Activated naive CD8-positive, alpha-beta T cell (primary cell): ENCODE data around the gene RUVBL2.
"Not testable (repeated sequence)": the region's sequence is repeated elsewhere in the genome, so short reads cannot be mapped to it uniquely, and the experiment has no call there.

Experiments
- H3K27ac Mint-ChIP-seq: one replicate; pipeline ENCODE4 v1.8.0; 2021; ENCODE audit warnings: mixed read lengths
- H3K27me3 Mint-ChIP-seq: one replicate; pipeline ENCODE4 v1.8.0; 2021; ENCODE audit warnings: mixed read lengths
- H3K36me3 Mint-ChIP-seq: one replicate; pipeline ENCODE4 v1.8.0; 2021; ENCODE audit warnings: mixed read lengths
- H3K4me1 Mint-ChIP-seq: one replicate; pipeline ENCODE4 v1.8.0; 2021; ENCODE audit warnings: low read depth, mixed read lengths
- H3K4me3 Mint-ChIP-seq: one replicate; pipeline ENCODE4 v1.8.0; 2021; ENCODE audit warnings: mild to moderate bottlenecking, mixed read lengths
- H3K9me3 Mint-ChIP-seq: one replicate; pipeline ENCODE4 v1.8.0; 2021; ENCODE audit warnings: low read depth, mixed read lengths

Gene RUVBL2

GRCh38 chr19:49017041-49017665 lies 23.5 kb downstream of the RUVBL2 start, which contains the start of gene LHB:
Gene LHB (minus strand): TSS chr19:49017091. CDS start chr19:49017081, 10 bp downstream.
- H3K27me3 Mint-ChIP-seq = no peaks in the 10 kb centered on the region
- peaks cover 2% of the 10 kb centered on the region for H3K36me3 Mint-ChIP-seq
- H3K4me1 Mint-ChIP-seq = peaks cover 13% of the 10 kb centered on the region
- H3K4me3 Mint-ChIP-seq = peak within 1 kb of the TSS; percentile 87
- H3K9me3 Mint-ChIP-seq = no peaks in the 10 kb centered on the region
- no peak within 1 kb of the TSS for H3K27ac Mint-ChIP-seq

GRCh38 chr19:49017666-49018351 lies 24.1 kb downstream of the RUVBL2 start:
- H3K9me3 Mint-ChIP-seq = no peaks in the 10 kb centered on the region
- H3K4me1 Mint-ChIP-seq = peaks cover 13% of the 10 kb centered on the region
- H3K27ac Mint-ChIP-seq = no peak overlapping the region
- peak overlapping the region; percentile 87 for H3K4me3 Mint-ChIP-seq
- H3K27me3 Mint-ChIP-seq = no peaks in the 10 kb centered on the region
- H3K36me3 Mint-ChIP-seq = peaks cover 2% of the 10 kb centered on the region

- H3K4me3 Mint-ChIP-seq = peak overlapping the region; percentile 87
- not testable (repeated sequence) for H3K36me3 Mint-ChIP-seq, H3K27me3 Mint-ChIP-seq, H3K9me3 Mint-ChIP-seq
- peaks cover 13% of the 10 kb centered on the region for H3K4me1 Mint-ChIP-seq
- H3K27ac Mint-ChIP-seq = peak overlapping the region; percentile 58
Measured at GRCh38 chr19:49018388-49019241, 24.9 kb downstream of the RUVBL2 start.

GRCh38 chr19:49019242-49019932 lies 25.7 kb downstream of the RUVBL2 start:
- peak overlapping the region; percentile 87 for H3K4me3 Mint-ChIP-seq
- peak overlapping the region; percentile 58 for H3K27ac Mint-ChIP-seq
- H3K27me3 Mint-ChIP-seq = no peaks in the 10 kb centered on the region
- H3K4me1 Mint-ChIP-seq = peaks cover 13% of the 10 kb centered on the region
- H3K9me3 Mint-ChIP-seq = no peaks in the 10 kb centered on the region
- H3K36me3 Mint-ChIP-seq = peaks cover 2% of the 10 kb centered on the region

- H3K4me3 Mint-ChIP-seq = no peak overlapping the region
- no peak overlapping the region for H3K27ac Mint-ChIP-seq
- peaks cover 13% of the 10 kb centered on the region for H3K4me1 Mint-ChIP-seq
- peaks cover 2% of the 10 kb centered on the region for H3K36me3 Mint-ChIP-seq
- H3K9me3 Mint-ChIP-seq = no peaks in the 10 kb centered on the region
- no peaks in the 10 kb centered on the region for H3K27me3 Mint-ChIP-seq
Measured at GRCh38 chr19:49020342-49020741, 26.7 kb downstream of the RUVBL2 start.

- Mint-ChIP-seq H3K27me3 (no peaks in the 10 kb centered on the region), H3K36me3 (no peaks in the 10 kb centered on the region), H3K27ac (no peak overlapping the region), H3K9me3 (no peaks in the 10 kb centered on the region), H3K4me3 (peak overlapping the region; percentile 24), H3K4me1 (peaks cover 13% of the 10 kb centered on the region)
Measured at GRCh38 chr19:49020931-49021895, 27.5 kb downstream of the RUVBL2 start.

GRCh38 chr19:49022116-49022515 lies 28.4 kb downstream of the RUVBL2 start:
- H3K9me3 Mint-ChIP-seq = no peaks in the 10 kb centered on the region
- no peak overlapping the region for H3K4me3 Mint-ChIP-seq
- H3K36me3 Mint-ChIP-seq = no peaks in the 10 kb centered on the region
- peaks cover 13% of the 10 kb centered on the region for H3K4me1 Mint-ChIP-seq
- H3K27ac Mint-ChIP-seq = no peak overlapping the region
- no peaks in the 10 kb centered on the region for H3K27me3 Mint-ChIP-seq

- H3K9me3 Mint-ChIP-seq, H3K27me3 Mint-ChIP-seq, H3K4me3 Mint-ChIP-seq: not testable (repeated sequence)
Measured at GRCh38 chr19:49024233-49024632, 30.5 kb downstream of the RUVBL2 start, which contains the start of gene CGB3. Gene CGB3 (minus strand): TSS chr19:49024333. CDS start chr19:49023971, 362 bp downstream.

GRCh38 chr19:49025088-49025487 lies 31.4 kb downstream of the RUVBL2 start:
- H3K27ac Mint-ChIP-seq, H3K27me3 Mint-ChIP-seq, H3K4me3 Mint-ChIP-seq, H3K36me3 Mint-ChIP-seq, H3K4me1 Mint-ChIP-seq, H3K9me3 Mint-ChIP-seq: not testable (repeated sequence)

More at GRCh38 chr19:49024233-49024632, 30.5 kb downstream of the RUVBL2 start, which contains the start of gene CGB3:
- not testable (repeated sequence) for H3K4me1 Mint-ChIP-seq, H3K36me3 Mint-ChIP-seq, H3K27ac Mint-ChIP-seq

GRCh38 chr19:49025599-49025998 lies 31.9 kb downstream of the RUVBL2 start:
- H3K36me3 Mint-ChIP-seq, H3K27me3 Mint-ChIP-seq, H3K4me3 Mint-ChIP-seq, H3K27ac Mint-ChIP-seq, H3K4me1 Mint-ChIP-seq, H3K9me3 Mint-ChIP-seq: not testable (repeated sequence)

GRCh38 chr19:49028686-49029085 lies 35.0 kb downstream of the RUVBL2 start:
- H3K27ac Mint-ChIP-seq, H3K9me3 Mint-ChIP-seq, H3K4me3 Mint-ChIP-seq, H3K36me3 Mint-ChIP-seq, H3K4me1 Mint-ChIP-seq, H3K27me3 Mint-ChIP-seq: not testable (repeated sequence)

GRCh38 chr19:49029749-49030148 lies 36.1 kb downstream of the RUVBL2 start:
- not testable (repeated sequence) for H3K36me3 Mint-ChIP-seq, H3K9me3 Mint-ChIP-seq, H3K27me3 Mint-ChIP-seq, H3K27ac Mint-ChIP-seq, H3K4me3 Mint-ChIP-seq, H3K4me1 Mint-ChIP-seq

- H3K27me3 Mint-ChIP-seq, H3K9me3 Mint-ChIP-seq, H3K4me1 Mint-ChIP-seq, H3K27ac Mint-ChIP-seq, H3K4me3 Mint-ChIP-seq, H3K36me3 Mint-ChIP-seq: not testable (repeated sequence)
Measured at GRCh38 chr19:49030323-49030722, 36.6 kb downstream of the RUVBL2 start.
